HG02870 (cell line): Measurements from ENCODE around the gene PDXDC1.
"Not testable (repeated sequence)": the region's sequence is repeated elsewhere in the genome, so short reads cannot be mapped to it uniquely, and the experiment has no call there.

Experiments used
- ATAC-seq: cut with Tn5 transposase; IDR thresholded peaks from one replicate; pipeline ENCODE4 v1.9.1; 2021; ENCODE audit warnings: mild to moderate bottlenecking, moderate library complexity; ENCODE audit not compliant: unreplicated experiment

The PDXDC1 gene

DNA sequence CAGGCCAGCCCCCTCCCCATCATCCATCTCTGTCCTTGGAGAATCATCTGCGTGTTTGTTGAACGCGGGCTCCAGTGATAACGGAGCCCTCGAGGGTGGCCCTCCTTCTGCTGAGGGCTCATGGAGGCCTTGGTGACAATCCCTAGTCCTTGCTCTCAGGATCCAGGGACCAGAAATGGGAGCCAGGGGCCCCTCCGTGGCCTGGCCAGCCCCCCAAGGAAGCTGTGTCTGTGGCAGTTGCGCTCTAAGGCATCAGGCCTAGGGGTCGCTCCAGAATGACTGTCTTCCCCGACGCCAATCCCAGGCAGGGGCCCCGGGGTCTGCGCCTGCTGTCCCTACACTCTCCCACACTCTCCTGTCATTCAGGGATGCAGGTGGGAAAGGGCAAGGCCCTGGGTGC is 174.4 kb downstream of the PDXDC1 start:
- not testable (repeated sequence) for ATAC-seq

DNA sequence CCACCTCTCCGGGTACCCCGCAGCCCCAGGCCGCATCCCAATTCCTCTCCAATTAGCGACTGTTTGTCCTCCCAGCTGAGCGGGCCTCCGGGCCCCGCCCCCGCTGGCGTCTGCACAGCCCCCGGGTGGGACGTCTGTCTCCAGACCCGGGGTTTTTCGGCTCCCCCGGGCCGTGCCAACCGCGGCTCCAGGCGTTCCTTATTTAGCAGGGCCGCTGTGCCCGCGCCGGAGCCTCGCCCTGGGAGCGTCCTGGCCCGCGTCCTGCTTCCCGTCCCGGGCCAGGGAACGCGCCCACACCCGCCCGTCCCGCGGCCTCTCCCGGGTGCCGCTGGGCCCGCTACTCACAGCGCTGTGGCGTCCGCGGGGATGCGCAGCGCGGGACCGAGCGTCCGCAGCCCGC is 179.2 kb downstream of the PDXDC1 start:
- ATAC-seq: not testable (repeated sequence)

DNA sequence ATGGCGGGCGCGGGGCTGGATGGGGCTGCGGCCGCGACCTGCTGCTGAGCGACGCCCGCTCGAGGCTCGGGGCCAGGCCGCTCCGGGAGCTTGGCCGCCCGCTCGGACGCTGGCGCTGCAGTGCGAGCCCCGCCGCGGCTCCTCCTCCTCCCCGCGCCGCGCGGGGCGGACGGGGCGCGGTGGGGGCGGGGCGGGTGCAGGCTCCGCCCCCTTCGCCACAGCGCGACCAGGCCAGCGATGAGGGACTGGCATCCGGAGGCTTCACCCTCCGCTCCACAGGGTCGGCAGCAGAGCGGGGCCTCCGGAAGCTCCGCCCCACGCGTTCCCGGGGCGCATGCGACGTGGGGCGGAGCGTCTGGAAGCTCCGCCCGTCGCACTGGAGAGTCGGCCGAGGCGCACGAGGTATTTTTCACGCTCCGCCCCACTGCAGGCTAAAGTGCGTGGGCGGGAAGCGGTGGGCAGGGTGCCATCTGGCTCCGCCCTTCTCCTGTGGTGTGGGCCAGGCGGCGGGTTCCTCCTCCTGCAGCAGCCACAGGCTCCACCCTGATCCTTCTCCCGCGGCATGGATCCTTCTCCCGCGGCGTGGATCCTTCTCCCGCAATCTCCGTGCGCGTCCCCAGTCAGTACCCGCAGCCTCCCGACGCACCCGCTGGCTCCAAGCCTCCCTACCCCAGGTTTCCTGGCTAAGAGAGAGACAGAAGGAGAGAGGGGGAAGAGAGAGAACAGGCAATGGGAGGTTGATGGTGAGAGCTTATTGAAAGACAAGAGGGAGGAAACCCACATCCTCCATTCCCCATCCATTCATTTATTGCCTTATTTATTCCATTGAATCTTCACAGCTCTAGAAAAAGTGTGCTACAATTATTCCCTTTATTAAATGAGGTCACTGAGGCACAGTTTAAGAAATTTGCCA is 180.1 kb downstream of the PDXDC1 start:
- not testable (repeated sequence) for ATAC-seq

DNA sequence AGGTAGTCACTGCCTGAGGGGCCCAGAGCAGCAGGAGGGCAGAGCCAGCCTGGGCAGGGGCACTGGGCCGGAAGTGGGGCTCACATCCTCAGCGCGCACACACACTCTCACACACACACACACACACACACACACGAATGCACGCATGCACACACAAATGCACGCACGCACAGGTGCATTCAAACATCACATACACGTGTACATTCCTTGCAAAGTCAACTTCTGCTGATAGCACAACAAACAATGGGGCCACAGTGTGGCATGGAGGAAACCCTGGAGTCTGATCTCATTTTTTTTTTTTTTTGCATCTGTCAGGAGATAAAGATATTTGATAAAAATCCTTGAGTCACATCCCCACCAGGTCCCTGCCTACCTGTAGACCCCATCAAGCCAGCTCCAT is 182.8 kb downstream of the PDXDC1 start:
- not testable (repeated sequence) for ATAC-seq

DNA sequence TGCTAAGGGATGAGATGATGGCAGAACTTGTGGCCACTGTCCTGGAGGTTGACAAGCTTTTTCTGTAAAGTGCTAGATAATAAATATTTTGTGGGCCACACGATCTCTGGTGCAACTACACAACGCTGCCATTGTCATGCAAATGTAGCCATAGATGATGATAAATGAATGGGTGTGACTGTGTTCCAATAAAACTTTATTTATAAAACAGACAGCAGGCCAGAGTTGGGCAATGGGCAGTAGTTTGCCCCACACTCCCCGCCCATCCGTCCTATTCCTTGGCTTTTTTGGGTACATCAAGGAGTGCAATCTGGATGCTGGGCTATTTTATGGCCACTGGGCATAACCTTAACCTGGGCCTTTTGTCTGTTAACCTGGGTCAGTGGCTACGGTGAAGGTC is 184.8 kb downstream of the PDXDC1 start:
- ATAC-seq: not testable (repeated sequence)

DNA sequence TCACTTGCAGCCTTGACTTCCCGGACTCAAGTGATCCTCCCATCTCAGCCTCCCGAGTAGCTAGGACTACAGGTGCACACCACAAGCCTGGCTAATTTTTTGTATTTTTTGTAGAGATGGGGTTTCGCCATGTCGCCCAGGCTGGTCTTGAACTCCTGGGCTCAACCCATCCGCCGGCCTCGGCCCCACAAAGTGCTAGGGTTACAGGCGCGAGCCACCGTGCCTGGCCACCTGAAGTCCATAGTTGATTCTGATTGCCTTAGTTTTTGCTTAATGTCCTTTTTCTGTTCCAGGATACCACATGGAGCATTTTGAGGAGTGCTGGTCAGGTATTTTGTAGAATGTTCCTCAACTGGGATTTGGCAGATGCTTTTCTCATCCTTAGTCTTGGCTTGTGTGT is 185.7 kb downstream of the PDXDC1 start:
- ATAC-seq: not testable (repeated sequence)

DNA sequence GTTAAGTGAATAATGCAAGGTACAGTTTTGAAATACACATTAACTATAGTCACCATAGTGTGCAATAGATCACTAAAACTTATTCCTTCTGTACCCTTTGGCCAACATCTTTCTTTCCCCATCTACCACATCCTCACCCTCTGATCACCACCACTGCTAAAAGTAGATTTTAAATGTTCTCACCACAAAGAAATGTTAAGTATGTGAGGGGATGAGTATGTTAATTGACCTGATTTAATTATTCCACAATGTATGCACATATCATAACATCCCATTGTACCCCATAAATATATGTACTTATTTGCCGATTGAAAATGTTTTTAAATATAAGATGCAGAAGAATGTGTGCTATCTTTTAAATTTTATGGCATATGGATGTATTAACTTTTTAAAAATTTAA is 188.2 kb downstream of the PDXDC1 start:
- not testable (repeated sequence) for ATAC-seq

DNA sequence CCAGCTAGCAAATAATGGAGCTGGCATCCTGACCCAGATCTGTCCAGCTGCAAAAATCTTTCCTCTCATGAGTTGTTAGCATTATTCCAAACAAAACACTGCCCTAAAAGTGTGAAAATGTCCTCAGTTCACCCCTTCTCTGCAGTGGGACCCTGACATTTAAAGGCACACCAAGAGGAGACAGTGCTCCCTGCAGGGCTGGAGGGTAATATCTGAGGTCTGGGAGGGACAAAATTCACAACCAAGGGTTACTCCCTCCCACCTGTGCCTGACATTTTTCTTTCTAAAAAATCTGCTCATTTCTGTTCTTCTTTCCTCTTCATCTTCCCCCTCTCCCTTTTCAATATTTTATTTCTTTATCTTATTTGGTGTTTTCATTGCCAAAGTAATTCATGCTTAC is 191.4 kb downstream of the PDXDC1 start:
- ATAC-seq: not testable (repeated sequence)

DNA sequence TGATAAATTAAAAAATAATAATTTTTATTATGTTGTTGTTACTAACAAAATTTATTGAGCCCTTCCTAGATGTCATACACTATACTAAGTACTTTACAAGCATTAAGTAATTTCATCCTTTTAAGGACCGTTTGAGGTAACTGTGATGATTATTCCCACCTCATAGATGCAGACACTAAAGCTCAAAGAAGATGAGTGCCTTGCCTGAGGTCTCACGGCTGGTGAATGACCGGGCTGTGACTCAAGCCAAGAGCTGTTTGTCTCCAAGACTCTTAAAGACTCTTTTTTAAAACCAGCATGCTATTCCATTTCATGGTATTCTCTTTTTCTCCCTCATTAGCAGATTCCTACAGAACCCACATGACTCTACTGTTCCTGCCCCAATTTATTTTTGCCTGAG is 193.5 kb downstream of the PDXDC1 start:
- ATAC-seq: not testable (repeated sequence)

DNA sequence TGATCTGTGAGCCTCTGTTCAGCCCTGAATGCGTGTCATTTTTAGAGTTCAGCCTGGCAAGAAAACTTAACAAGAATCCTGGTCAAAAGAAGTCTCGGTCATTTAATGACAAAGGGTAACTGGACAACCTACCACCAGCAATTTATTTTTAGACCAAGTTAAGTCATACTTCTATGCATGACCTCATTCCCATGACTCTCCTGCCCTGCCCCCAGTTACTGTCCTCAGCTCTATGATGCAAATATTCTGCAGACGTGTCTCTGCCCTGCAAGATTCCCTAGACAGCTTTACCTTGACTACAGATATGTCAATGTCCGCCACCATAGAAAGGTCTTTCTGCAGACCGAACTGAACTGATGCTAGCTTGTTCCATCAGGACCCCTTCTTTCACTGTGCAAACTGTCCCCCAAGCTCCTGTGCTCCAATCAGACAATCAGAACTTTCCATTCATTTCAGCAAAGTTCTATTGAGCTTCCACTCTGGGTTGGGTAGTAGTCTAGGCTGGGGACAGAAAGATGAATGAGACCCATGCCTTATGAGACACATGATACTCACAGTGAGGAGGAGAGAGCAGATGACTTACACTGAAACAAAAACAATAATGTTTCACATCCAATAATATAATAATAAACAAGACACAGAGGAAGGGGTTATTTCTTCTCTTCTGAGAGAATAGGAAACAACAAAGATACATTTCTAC is 194.3 kb downstream of the PDXDC1 start:
- ATAC-seq: not testable (repeated sequence)

DNA sequence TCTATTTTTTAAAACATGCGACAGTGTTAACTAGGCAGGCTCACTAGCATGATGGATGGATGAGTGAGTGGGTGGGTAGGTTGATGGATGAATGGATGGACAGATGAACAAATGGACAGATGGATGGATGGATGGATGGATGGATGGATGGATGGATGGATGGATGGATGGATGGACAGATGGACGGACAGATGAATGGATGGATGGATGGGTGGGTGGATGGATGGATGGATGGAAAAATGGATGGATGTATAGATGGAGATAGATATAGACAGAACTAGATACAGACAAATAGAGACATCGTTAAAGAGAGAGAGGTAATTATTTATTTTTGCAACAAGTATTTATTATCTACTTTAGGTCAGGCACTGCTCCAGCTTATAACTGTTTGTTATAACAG is 205.1 kb downstream of the PDXDC1 start:
- ATAC-seq: not testable (repeated sequence)

DNA sequence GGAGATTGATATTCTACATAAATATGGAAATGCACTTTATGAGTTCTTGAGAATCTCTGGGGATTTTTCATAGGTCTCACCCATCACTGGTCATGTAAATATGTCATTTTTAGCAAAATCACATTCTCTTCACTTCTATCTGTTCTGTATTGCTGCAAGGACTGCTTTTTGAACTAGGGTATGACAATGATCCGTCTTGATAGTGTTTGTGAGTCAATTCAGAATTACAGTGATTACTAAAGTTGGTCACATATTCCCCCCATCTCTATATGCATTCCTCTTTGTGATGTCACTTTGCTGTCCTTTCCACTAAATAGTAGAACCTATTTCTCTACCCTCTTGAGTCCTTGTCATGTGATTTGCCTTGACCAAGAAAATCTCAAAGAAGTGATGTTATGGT is 206.1 kb downstream of the PDXDC1 start:
- ATAC-seq: not testable (repeated sequence)

DNA sequence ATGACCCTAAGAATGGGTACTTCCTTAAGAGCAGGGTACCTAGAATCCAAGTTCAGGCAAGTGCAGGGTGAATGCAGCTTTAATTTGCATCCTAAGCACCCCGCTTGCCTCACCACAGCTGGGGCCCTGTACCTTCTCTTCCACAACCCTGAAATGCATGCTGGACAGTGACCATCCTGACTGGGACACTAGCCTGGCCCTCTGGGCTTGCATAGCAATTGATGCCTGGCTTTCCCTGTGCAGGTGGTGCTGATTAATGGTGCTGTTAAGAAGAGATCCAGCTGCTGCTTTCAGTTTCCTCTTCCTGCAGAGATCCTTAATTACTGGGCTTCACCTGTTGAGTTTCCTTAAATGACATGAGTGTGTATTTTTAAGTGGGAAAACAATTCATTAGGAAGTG is 209.2 kb downstream of the PDXDC1 start:
- not testable (repeated sequence) for ATAC-seq
